Activated CD4-positive, alpha-beta T cell treated with anti-CD3 and anti-CD28 coated beads, Interleukin-2, amount 10 ng/mL, durations not matched to agents 7 days and 5 days (primary cell): Measurements from ENCODE around the gene UBE2Q2. TPM values are rescaled to one million over a fixed set of nuclear protein-coding genes. Genes with fewer than 3 reads are reported as not detected.

ENCODE experiments used
- CTCF ChIA-PET: fragments of 350-600 bp; sonication (Branson Sonifier 250); formaldehyde crosslinking; loops from one replicate; lab custom pipeline; 2021; ENCODE audit warnings: antibody characterized with exemption; lab: Charles Lee
- POLR2A ChIA-PET: fragments of 350-600 bp; sonication (Branson Sonifier 250); formaldehyde crosslinking; loops from one replicate; lab custom pipeline; 2021; ENCODE audit warnings: antibody characterized with exemption; lab: Charles Lee
- DNase-seq: peaks from one replicate; pipeline ENCODE4 v3.0.0-alpha.2; 2020
- H3K27ac Mint-ChIP-seq: one replicate; pipeline ENCODE4 v1.8.0; 2021; ENCODE audit warnings: mild to moderate bottlenecking, moderate library complexity, mixed read lengths
- H3K27me3 Mint-ChIP-seq: one replicate; pipeline ENCODE4 v1.8.0; 2021; ENCODE audit warnings: mixed read lengths
- H3K36me3 Mint-ChIP-seq: one replicate; pipeline ENCODE4 v1.8.0; 2021; ENCODE audit warnings: low read depth, mixed read lengths
- H3K4me1 Mint-ChIP-seq: one replicate; pipeline ENCODE4 v1.8.0; 2021; ENCODE audit warnings: mixed read lengths
- H3K4me3 Mint-ChIP-seq: one replicate; pipeline ENCODE4 v1.8.0; 2021; ENCODE audit warnings: mild to moderate bottlenecking, moderate library complexity, mixed read lengths
- H3K9me3 Mint-ChIP-seq: one replicate; pipeline ENCODE4 v1.8.0; 2021; ENCODE audit warnings: mixed read lengths
- total RNA-seq, 2 experiments: library from RNA; stranded (reverse); gene quantifications; one replicate each; pipeline ENCODE4 v1.2.3, GENCODE V29; 2021

Gene UBE2Q2
- total RNA-seq, 2 experiments from 2014 or later, result 35.6 to 40.3 TPM

GRCh38 chr15:75811626-75812025, 31.6 kb upstream of the UBE2Q2 start:
- ChIA-PET CTCF (interaction anchor here (1.1 to 1.4 kb wide), 3 partner anchors 9 to 26 kb away, joined by 3 to 4 read pairs (median 3); no protein-coding TSS in a partner anchor), POLR2A (no interaction called here)
- Mint-ChIP-seq H3K4me1 (peaks cover 12% of the 10 kb centered on the region), H3K36me3 (peaks cover 2% of the 10 kb centered on the region), H3K4me3 (no peak overlapping the region), H3K9me3 (no peaks in the 10 kb centered on the region), H3K27me3 (peaks cover 4% of the 10 kb centered on the region), H3K27ac (no peak overlapping the region)
- DNase-seq, result no peak

DNA sequence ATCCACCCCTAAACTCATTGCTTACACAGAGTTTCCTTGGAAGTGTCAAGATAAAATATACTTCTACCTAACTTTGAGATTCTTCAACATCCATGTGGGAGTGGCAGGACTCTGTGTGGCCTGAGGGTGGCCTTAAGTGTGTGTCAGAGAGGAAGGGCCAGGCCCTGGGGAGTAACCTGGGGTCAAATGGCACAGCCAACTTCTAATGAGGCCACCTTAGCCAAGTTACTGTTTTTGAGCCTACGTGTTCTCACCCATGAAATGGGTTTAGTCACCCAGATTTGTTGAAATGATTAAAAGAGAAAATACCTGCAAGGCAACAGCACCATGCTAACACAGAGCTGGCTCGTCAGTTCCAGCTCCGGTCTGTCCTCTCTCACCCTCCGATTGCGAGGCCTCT, 28.5 kb upstream of the UBE2Q2 start:
- H3K4me3 Mint-ChIP-seq, result no peak overlapping the region
- POLR2A ChIA-PET, result no interaction called here
- no peak overlapping the region for H3K27ac Mint-ChIP-seq
- DNase-seq, result no peak
- H3K9me3 Mint-ChIP-seq, result no peaks in the 10 kb centered on the region
- H3K36me3 Mint-ChIP-seq, result peaks cover 2% of the 10 kb centered on the region
- H3K4me1 Mint-ChIP-seq, result peaks cover 16% of the 10 kb centered on the region
- peaks cover 4% of the 10 kb centered on the region for H3K27me3 Mint-ChIP-seq
- CTCF ChIA-PET, result no interaction called here

DNA sequence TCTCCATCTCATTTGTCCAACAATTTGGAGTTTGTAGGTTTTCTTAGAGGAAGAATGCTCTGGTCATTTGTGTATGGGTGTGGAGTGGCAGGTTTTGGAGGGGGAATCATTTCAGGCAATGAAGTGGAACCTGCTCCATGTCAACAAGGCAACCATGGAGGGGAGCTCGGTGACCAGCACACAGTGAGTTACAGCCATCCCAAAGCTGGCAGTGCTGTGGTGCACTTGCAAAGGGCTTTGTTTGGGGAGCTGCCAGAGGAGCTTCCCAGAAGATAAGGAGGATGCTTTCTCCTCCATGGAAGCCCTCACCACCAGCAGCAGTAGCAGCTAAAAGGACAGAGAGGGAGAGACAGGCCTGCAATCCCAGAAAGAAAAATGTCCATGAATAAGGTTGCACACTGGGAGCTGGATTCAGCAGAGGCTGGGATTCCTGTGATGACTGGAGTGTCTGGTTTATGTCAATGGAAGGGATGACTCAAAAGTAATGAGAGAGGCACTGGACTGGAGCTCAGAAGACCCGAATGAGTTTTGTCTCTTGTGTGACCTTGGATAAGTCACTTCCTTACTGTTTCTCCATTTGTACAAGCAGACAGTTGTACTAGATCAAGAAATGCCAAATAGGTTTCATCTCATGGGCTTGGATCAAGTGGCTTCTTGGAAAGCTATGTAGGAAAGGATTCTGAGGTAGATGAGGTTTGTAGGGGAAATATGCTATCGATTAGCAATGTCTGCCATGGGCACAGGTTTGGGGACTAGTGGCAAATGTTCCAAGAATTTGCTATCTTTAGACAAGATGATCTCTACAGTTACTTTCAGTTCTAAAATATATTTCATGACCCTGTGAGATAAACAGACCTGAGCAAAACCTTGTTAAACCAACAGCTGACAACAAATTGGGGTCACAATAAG, 27.2 kb upstream of the UBE2Q2 start:
- POLR2A ChIA-PET, result no interaction called here

GRCh38 chr15:75817138-75817935, 25.9 kb upstream of the UBE2Q2 start:
- Mint-ChIP-seq H3K4me3 (peak overlapping the region; percentile 57), H3K9me3 (no peaks in the 10 kb centered on the region), H3K36me3 (peaks cover 2% of the 10 kb centered on the region), H3K27ac (peak overlapping the region; percentile 87), H3K4me1 (peaks cover 19% of the 10 kb centered on the region), H3K27me3 (no peaks in the 10 kb centered on the region)
- CTCF ChIA-PET, result interaction anchor here (1.4 kb wide), 1 partner anchor 14 kb away, joined by 3 read pairs; no protein-coding TSS in a partner anchor
- DNase-seq, result peak; percentile 44
- POLR2A ChIA-PET, result no interaction called here

More for the DNA sequence above, 27.2 kb upstream of the UBE2Q2 start:
- Mint-ChIP-seq H3K36me3 (peaks cover 2% of the 10 kb centered on the region), H3K9me3 (no peaks in the 10 kb centered on the region), H3K27me3 (peaks cover 2% of the 10 kb centered on the region), H3K4me3 (no peak overlapping the region), H3K27ac (no peak overlapping the region), H3K4me1 (peaks cover 19% of the 10 kb centered on the region)
- CTCF ChIA-PET, result interaction anchor here (0.6 to 1.4 kb wide), 4 partner anchors 13 to 60 kb away, joined by 3 to 6 read pairs (median 4); no protein-coding TSS in a partner anchor
- no peak for DNase-seq

DNA sequence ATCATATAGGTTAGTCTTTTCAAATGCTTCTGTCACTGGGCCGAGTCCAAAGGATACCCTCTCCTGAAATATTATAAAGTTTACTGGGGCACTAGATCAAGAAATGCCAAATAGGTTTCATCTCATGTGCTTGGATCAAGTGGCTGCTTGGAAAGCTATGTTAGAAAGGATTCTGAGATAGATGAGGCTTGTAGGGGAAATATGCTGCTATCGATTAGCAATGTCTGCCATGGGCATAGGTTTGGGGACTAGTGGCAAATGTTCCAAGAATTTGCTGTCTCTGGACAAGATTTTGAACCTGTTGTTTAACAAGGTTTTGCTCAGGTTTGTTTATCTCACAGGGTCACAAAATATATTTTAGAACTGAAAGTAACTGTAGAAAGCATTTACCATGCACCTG, 23.0 kb upstream of the UBE2Q2 start:
- no peak overlapping the region for H3K27ac Mint-ChIP-seq

GRCh38 chr15:75821786-75822345, 21.4 kb upstream of the UBE2Q2 start:
- no peaks in the 10 kb centered on the region for H3K36me3 Mint-ChIP-seq
- ChIA-PET POLR2A (no interaction called here), CTCF (interaction anchor here (0.8 to 1.8 kb wide), 4 partner anchors 13 to 620 kb away, joined by 3 to 8 read pairs (median 6); partner anchors contain the start of genes C15orf39 and UBE2Q2)
- H3K4me3 Mint-ChIP-seq, result no peak overlapping the region
- peaks cover 8% of the 10 kb centered on the region for H3K4me1 Mint-ChIP-seq
- DNase-seq, result no peak
- no peak overlapping the region for H3K27ac Mint-ChIP-seq
- no peaks in the 10 kb centered on the region for H3K9me3 Mint-ChIP-seq
- H3K27me3 Mint-ChIP-seq, result peaks cover 6% of the 10 kb centered on the region

More for the DNA sequence above, 23.0 kb upstream of the UBE2Q2 start:
- no peaks in the 10 kb centered on the region for H3K9me3 Mint-ChIP-seq
- H3K4me3 Mint-ChIP-seq, result no peak overlapping the region
- ChIA-PET CTCF (no interaction called here), POLR2A (no interaction called here)
- H3K36me3 Mint-ChIP-seq, result peaks cover 2% of the 10 kb centered on the region
- H3K4me1 Mint-ChIP-seq, result peaks cover 19% of the 10 kb centered on the region
- H3K27me3 Mint-ChIP-seq, result peaks cover 2% of the 10 kb centered on the region
- DNase-seq, result no peak

DNA sequence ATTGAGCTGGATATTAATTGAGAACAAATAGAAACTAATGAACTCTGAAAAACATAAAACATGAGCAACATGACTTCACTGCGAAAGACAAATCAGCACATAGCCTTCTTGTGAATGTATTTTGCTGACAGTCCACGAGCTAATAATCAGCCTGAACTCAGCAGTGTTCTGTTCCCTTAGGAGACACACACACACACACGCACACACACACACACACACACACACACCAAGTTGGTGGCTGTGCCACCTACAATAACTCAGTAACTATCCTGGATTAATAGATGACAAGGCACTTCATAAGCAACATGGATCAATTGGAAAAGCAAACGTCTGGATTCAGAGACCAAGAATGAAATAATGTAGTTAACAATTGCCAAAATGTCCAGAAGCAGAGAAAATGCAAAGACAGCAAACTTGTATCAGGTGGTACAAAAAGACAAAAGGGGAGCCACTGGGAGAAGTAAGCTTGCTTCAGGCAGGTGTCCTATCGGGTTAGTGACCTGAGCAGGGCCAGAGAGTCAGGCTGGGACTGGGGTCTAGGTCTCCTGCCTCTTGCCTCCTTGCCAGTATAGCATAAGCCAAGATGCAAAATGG, 20.5 kb upstream of the UBE2Q2 start:
- DNase-seq, result no peak
- Mint-ChIP-seq H3K27ac (no peak overlapping the region), H3K9me3 (no peaks in the 10 kb centered on the region), H3K4me1 (peaks cover 3% of the 10 kb centered on the region), H3K4me3 (no peak overlapping the region), H3K27me3 (peaks cover 6% of the 10 kb centered on the region), H3K36me3 (no peaks in the 10 kb centered on the region)
- POLR2A ChIA-PET, result no interaction called here
- CTCF ChIA-PET, result interaction anchor here (0.8 to 1.1 kb wide), 7 partner anchors 11 to 621 kb away, joined by 3 to 8 read pairs (median 3); partner anchors contain the start of genes C15orf39 and UBE2Q2

GRCh38 chr15:75823860-75824613, 19.2 kb upstream of the UBE2Q2 start:
- Mint-ChIP-seq H3K36me3 (no peaks in the 10 kb centered on the region), H3K4me1 (peaks cover 10% of the 10 kb centered on the region), H3K27me3 (peaks cover 9% of the 10 kb centered on the region), H3K9me3 (no peaks in the 10 kb centered on the region), H3K27ac (no peak overlapping the region), H3K4me3 (no peak overlapping the region)
- ChIA-PET POLR2A (no interaction called here), CTCF (interaction anchor here (1.1 to 1.3 kb wide), 3 partner anchors 13 to 19 kb away, joined by 3 to 4 read pairs (median 3); partner anchors contain the start of gene UBE2Q2)
- DNase-seq, result no peak

DNA sequence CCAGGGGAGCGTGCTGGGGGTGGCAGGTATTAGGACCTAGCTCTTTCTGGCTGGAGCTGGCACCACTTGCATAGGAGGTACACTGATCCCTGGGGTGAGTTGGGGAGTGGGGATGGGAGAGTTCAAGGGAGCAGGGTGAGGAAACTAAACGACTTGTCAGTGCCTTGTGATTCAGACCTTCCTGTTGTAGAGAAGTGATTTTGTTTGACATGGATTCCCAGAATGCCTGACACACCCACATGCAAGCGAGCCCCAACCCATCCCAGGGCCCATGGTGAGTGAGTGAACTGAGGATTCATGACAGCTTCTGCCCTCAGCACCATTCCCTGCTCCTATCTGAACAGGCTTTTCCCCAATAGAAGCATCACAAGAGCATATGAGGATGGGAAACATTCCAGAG, 15.6 kb upstream of the UBE2Q2 start:
- DNase-seq, result no peak
- Mint-ChIP-seq H3K9me3 (no peaks in the 10 kb centered on the region), H3K27ac (no peak overlapping the region), H3K36me3 (no peaks in the 10 kb centered on the region), H3K4me1 (peaks cover 18% of the 10 kb centered on the region), H3K27me3 (peaks cover 11% of the 10 kb centered on the region), H3K4me3 (no peak overlapping the region)
- ChIA-PET POLR2A (no interaction called here), CTCF (interaction anchor here (0.9 to 1.7 kb wide), 3 partner anchors 19 to 75 kb away, joined by 3 to 7 read pairs (median 3); no protein-coding TSS in a partner anchor)

- POLR2A ChIA-PET, result no interaction called here
- peaks cover 20% of the 10 kb centered on the region for H3K4me1 Mint-ChIP-seq
- H3K27me3 Mint-ChIP-seq, result peaks cover 11% of the 10 kb centered on the region
- no peaks in the 10 kb centered on the region for H3K36me3 Mint-ChIP-seq
- H3K9me3 Mint-ChIP-seq, result no peaks in the 10 kb centered on the region
- no peak overlapping the region for H3K27ac Mint-ChIP-seq
- DNase-seq, result no peak
- CTCF ChIA-PET, result interaction anchor here (1.7 kb wide), 1 partner anchor 19 kb away, joined by 7 read pairs; no protein-coding TSS in a partner anchor
- no peak overlapping the region for H3K4me3 Mint-ChIP-seq
These were observed 14.8 kb upstream of the UBE2Q2 start for GRCh38 chr15:75828429-75828828.

DNA sequence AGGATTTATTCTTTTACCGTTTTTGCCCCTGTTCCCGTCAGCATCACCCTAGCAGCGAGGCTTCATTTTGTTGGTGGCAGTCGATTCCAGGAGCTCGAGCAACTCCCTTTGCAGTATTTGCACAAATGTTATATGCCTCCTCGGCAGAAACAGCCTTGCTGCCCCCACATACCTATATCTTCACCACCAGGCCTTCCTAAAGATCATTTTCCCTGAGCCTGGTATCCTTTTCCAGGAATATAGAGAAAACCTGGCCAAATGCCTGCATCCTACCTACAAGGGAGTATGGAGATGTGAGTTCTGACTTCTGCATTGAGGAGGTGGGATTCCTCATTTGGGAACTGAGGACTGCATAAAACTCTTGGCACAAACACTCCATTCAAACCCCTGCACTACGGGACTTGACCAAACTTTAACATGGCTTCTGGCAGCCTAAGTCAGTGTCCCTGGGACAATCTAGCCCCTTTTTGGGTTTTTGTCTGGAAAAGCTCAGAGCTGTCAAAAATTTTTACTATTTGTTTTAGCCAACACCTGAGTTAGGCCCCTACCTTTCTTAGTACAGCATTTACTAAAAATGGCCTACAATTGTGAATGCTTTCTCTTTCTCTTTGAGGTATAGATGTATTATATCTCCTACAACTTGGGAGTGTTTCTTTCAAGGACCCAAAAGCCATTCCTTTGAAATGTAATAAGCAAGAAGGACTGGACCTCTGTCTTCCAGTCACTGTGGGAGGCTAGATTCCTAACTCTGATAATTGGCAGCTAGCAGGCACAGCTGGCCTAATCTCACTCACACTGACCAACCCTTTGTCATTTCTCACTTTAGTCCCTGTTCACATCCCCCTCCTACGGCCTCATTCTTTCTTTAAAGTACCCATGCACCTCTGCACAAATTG, 12.1 kb upstream of the UBE2Q2 start:
- CTCF ChIA-PET, result interaction anchor here (0.6 to 2.0 kb wide), 3 partner anchors 11 to 99 kb away, joined by 3 to 9 read pairs (median 4); partner anchors contain the start of gene UBE2Q2
- POLR2A ChIA-PET, result no interaction called here
- Mint-ChIP-seq H3K4me1 (peaks cover 25% of the 10 kb centered on the region), H3K36me3 (no peaks in the 10 kb centered on the region), H3K9me3 (no peaks in the 10 kb centered on the region), H3K4me3 (no peak overlapping the region), H3K27me3 (peaks cover 10% of the 10 kb centered on the region), H3K27ac (no peak overlapping the region)
- no peak for DNase-seq
